Caki2 (cell line): ENCODE measurements around the gene POLR2A. TPM values are rescaled to one million over a fixed set of nuclear protein-coding genes. Genes with fewer than 3 reads are reported as not detected.
"Not testable (repeated sequence)": the region's sequence is repeated elsewhere in the genome, so short reads cannot be mapped to it uniquely, and the experiment has no call there.

ENCODE experiments used
- DNase-seq: peaks from one replicate; pipeline ENCODE4 v3.0.0-alpha.2; 2015; ENCODE audit warnings: low read depth
- in situ Hi-C: cut with HindIII; loops from 2 replicates; pipeline ENCODE4 v1.10.0; 2016; ENCODE audit warnings: low sequenced_read_pairs, low pct_unique_long_range_greater_than_20kb, mixed read lengths
- total RNA-seq: library from RNA; depleted of rRNA; stranded (reverse); fragments of >200 nt; shearing (Covaris generic); gene quantifications from 2 replicates; pipeline ENCODE4 v1.2.3, GENCODE V29; 2014; ENCODE audit warnings: low replicate concordance

Gene POLR2A
- total RNA-seq, 1 experiment from 2014 or later = 10.9 TPM

GRCh38 chr17:7448461-7448860 lies 35.7 kb upstream of the POLR2A start:
- in situ Hi-C loops = no loop called here
- no peak for DNase-seq

- in situ Hi-C loops = no loop called here
- DNase-seq = no peak
These were observed 24.1 kb upstream of the POLR2A start for GRCh38 chr17:7459961-7460545.

GRCh38 chr17:7460850-7461660 lies 23.1 kb upstream of the POLR2A start:
- in situ Hi-C loops = no loop called here
- DNase-seq = no peak

- in situ Hi-C loops = no loop called here
- DNase-seq = no peak
These were observed 21.4 kb upstream of the POLR2A start for GRCh38 chr17:7462474-7463371.

- DNase-seq = no peak
- in situ Hi-C loops = no loop called here
These were observed 20.8 kb upstream of the POLR2A start for GRCh38 chr17:7463372-7463846.

GRCh38 chr17:7464081-7464480 lies 20.1 kb upstream of the POLR2A start:
- no peak for DNase-seq
- in situ Hi-C loops = no loop called here

- DNase-seq = no peak
- in situ Hi-C loops = no loop called here
These were observed 18.4 kb upstream of the POLR2A start for GRCh38 chr17:7465597-7466275.

GRCh38 chr17:7466318-7466638 lies 17.9 kb upstream of the POLR2A start:
- DNase-seq = no peak
- in situ Hi-C loops = no loop called here

- no peak for DNase-seq
- in situ Hi-C loops = no loop called here
These were observed 17.4 kb upstream of the POLR2A start for GRCh38 chr17:7466639-7467341.

GRCh38 chr17:7467498-7467897 lies 16.7 kb upstream of the POLR2A start:
- in situ Hi-C loops = no loop called here

GRCh38 chr17:7468290-7468689 lies 15.9 kb upstream of the POLR2A start:
- no peak for DNase-seq
- in situ Hi-C loops = no loop called here

More at GRCh38 chr17:7467498-7467897, 16.7 kb upstream of the POLR2A start:
- no peak for DNase-seq

- in situ Hi-C loops = no loop called here
- no peak for DNase-seq
These were observed 15.3 kb upstream of the POLR2A start for GRCh38 chr17:7468804-7469389.

GRCh38 chr17:7469843-7470242 lies 14.3 kb upstream of the POLR2A start:
- in situ Hi-C loops, DNase-seq: not testable (repeated sequence)

- DNase-seq, in situ Hi-C loops: not testable (repeated sequence)
These were observed 13.7 kb upstream of the POLR2A start for GRCh38 chr17:7470457-7470973.

- in situ Hi-C loops = no loop called here
These were observed 12.4 kb upstream of the POLR2A start for GRCh38 chr17:7471729-7472128.

GRCh38 chr17:7474767-7475166 lies 9.4 kb upstream of the POLR2A start:
- DNase-seq, in situ Hi-C loops: not testable (repeated sequence)

More at GRCh38 chr17:7471729-7472128, 12.4 kb upstream of the POLR2A start:
- DNase-seq = no peak

- in situ Hi-C loops = no loop called here
- no peak for DNase-seq
These were observed 8.3 kb upstream of the POLR2A start for GRCh38 chr17:7475764-7476422.
